Vagina (tissue), 2 donors: ENCODE results near the gene PDE4C. TPM values are rescaled to one million over a fixed set of nuclear protein-coding genes. Genes with fewer than 3 reads are reported as not detected.

Source experiments
- DNase-seq, 2 donors: peaks; one replicate each; pipeline ENCODE4 v3.0.0-alpha.2; 2017; ENCODE audit errors: extremely low spot score in 2 of 2
- H3K27ac ChIP-seq: fragments of 200-600 bp; sonication (generic); one replicate; pipeline ENCODE4 v1.5.1; 2019
- H3K27me3 ChIP-seq: fragments of 200-600 bp; sonication (generic); one replicate; pipeline ENCODE4 v1.5.1; 2019
- H3K36me3 ChIP-seq, 2 donors: fragments of 200-600 bp; sonication (generic); one replicate each; pipeline ENCODE4 v1.5.1; 2017 to 2019
- H3K4me1 ChIP-seq: fragments of 200-600 bp; sonication (generic); one replicate; pipeline ENCODE4 v1.5.1; 2019
- H3K4me3 ChIP-seq, 2 donors: fragments of 200-600 bp; sonication (generic); 1 replicate in 1 of 2; 2 replicates in 1 of 2; pipeline ENCODE4 v1.5.1; 2016 to 2019
- H3K9me3 ChIP-seq: fragments of 200-600 bp; sonication (generic); one replicate; pipeline ENCODE4 v1.5.1; 2019
- CTCF ChIP-seq, 3 experiments: fragments of 450-650 bp in 2 of 3; fragments of 200-600 bp in 1 of 3; sonication (generic) in 1 of 3; IDR thresholded peaks; one replicate each; pipeline ENCODE4 v1.5.1; 2017 to 2019; ENCODE audit warnings: antibody characterized with exemption in 3 of 3, mild to moderate bottlenecking in 2 of 3, moderate library complexity in 2 of 3
- POLR2A ChIP-seq, 2 donors: fragments of 450-650 bp; IDR thresholded peaks; one replicate each; pipeline ENCODE4 v1.6.1; 2017; ENCODE audit warnings: antibody characterized with exemption in 2 of 2, mild to moderate bottlenecking in 2 of 2, moderate library complexity in 2 of 2
- POLR2AphosphoS5 ChIP-seq, 2 donors: sonication (generic); formaldehyde crosslinking; IDR thresholded peaks; one replicate each; pipeline ENCODE4 v1.9.0; 2017; ENCODE audit warnings: antibody characterized with exemption in 2 of 2, mild to moderate bottlenecking in 2 of 2, low read depth in 1 of 2; ENCODE audit not compliant: insufficient read depth in 1 of 2
- intact Hi-C: fragments of 100-400 bp; cut with DNase I; formaldehyde crosslinking; loops from one replicate; pipeline ENCODE4 v1.15.1; 2023
- total RNA-seq: library from RNA; depleted of rRNA; stranded (reverse); fragments of >200 nt; gene quantifications from one replicate; pipeline ENCODE4 v1.2.3, GENCODE V29; 2016

The PDE4C gene
- total RNA-seq, 1 donor from 2014 or later, result 0.98 TPM

- intact Hi-C loops, result no loop called here
- TF ChIP-seq POLR2A (IDR thresholded peaks at IDR 0.05) (no peak), POLR2AphosphoS5 (IDR thresholded peaks at IDR 0.05; ENCODE audit: insufficient read depth in 1 of 2, low read depth in 1 of 2) (no peak), CTCF (IDR thresholded peaks at IDR 0.05) (no peak)
- no peaks in the 10 kb centered on the region for H3K4me1 ChIP-seq
- no peak overlapping the region for H3K4me3 ChIP-seq
- H3K27me3 ChIP-seq, result peaks cover 5% of the 10 kb centered on the region
- H3K9me3 ChIP-seq, result peaks cover 6% of the 10 kb centered on the region
- H3K27ac ChIP-seq, result no peak overlapping the region
- no peak for DNase-seq
- no peaks in the 10 kb centered on the region for H3K36me3 ChIP-seq
Measured at GRCh38 chr19:18233224-18233825, 7.1 kb upstream of the PDE4C start.

GRCh38 chr19:18232540-18233223 is 6.4 kb upstream of the PDE4C start:
- H3K27ac ChIP-seq, result no peak overlapping the region
- no peaks in the 10 kb centered on the region for H3K4me1 ChIP-seq
- intact Hi-C loops, result no loop called here
- no peak overlapping the region for H3K4me3 ChIP-seq
- peaks cover 6% of the 10 kb centered on the region for H3K9me3 ChIP-seq
- H3K36me3 ChIP-seq, result no peaks in the 10 kb centered on the region
- no peak for DNase-seq
- TF ChIP-seq CTCF (IDR thresholded peaks at IDR 0.05) (no peak), POLR2A (IDR thresholded peaks at IDR 0.05) (no peak), POLR2AphosphoS5 (IDR thresholded peaks at IDR 0.05; ENCODE audit: insufficient read depth in 1 of 2, low read depth in 1 of 2) (no peak)
- H3K27me3 ChIP-seq, result peaks cover 5% of the 10 kb centered on the region

GRCh38 chr19:18231775-18232174 is 5.5 kb upstream of the PDE4C start:
- TF ChIP-seq POLR2A (IDR thresholded peaks at IDR 0.05) (no peak), CTCF (IDR thresholded peaks at IDR 0.05) (no peak), POLR2AphosphoS5 (IDR thresholded peaks at IDR 0.05; ENCODE audit: insufficient read depth in 1 of 2, low read depth in 1 of 2) (no peak)
- Histone ChIP-seq H3K27ac (no peak overlapping the region), H3K36me3 (no peaks in the 10 kb centered on the region), H3K4me3 (no peak overlapping the region), H3K27me3 (peaks cover 5% of the 10 kb centered on the region), H3K9me3 (peaks cover 6% of the 10 kb centered on the region), H3K4me1 (no peaks in the 10 kb centered on the region)
- intact Hi-C loops, result no loop called here
- DNase-seq, result no peak

- intact Hi-C loops, result no loop called here
- H3K9me3 ChIP-seq, result peaks cover 6% of the 10 kb centered on the region
- DNase-seq, result no peak
- no peak overlapping the region for H3K27ac ChIP-seq
- no peak for TF ChIP-seq POLR2A (IDR thresholded peaks at IDR 0.05)
- no peak for TF ChIP-seq CTCF (IDR thresholded peaks at IDR 0.05)
- no peak for TF ChIP-seq POLR2AphosphoS5 (IDR thresholded peaks at IDR 0.05; ENCODE audit: insufficient read depth in 1 of 2, low read depth in 1 of 2)
- peaks cover 5% of the 10 kb centered on the region for H3K27me3 ChIP-seq
- H3K4me3 ChIP-seq, result no peak overlapping the region
- H3K36me3 ChIP-seq, result no peaks in the 10 kb centered on the region
- H3K4me1 ChIP-seq, result peaks cover 2% of the 10 kb centered on the region
Measured at GRCh38 chr19:18230941-18231734, 4.9 kb upstream of the PDE4C start.
